CD4-positive, alpha-beta T cell treated with Interleukin-17A for 4 hours (primary cell): ENCODE results near the gene PITPNC1.
A peak's percentile ranks its signal among the peaks of the same experiment; 100 is the strongest.
"Not testable (repeated sequence)": the region's sequence is repeated elsewhere in the genome, so short reads cannot be mapped to it uniquely, and the experiment has no call there.

ENCODE experiments used
- DNase-seq: peaks from one replicate; pipeline ENCODE4 v3.0.0-alpha.2; 2020; ENCODE audit warnings: mixed read lengths

The PITPNC1 gene

GRCh38 chr17:67401598-67402504 is 24.8 kb downstream of the PITPNC1 start:
- no peak for DNase-seq

GRCh38 chr17:67403065-67403464 is 26.0 kb downstream of the PITPNC1 start:
- no peak for DNase-seq

GRCh38 chr17:67403483-67403882 is 26.4 kb downstream of the PITPNC1 start:
- no peak for DNase-seq

- DNase-seq: not testable (repeated sequence)
Measured at GRCh38 chr17:67408455-67408830, 31.4 kb downstream of the PITPNC1 start.

- DNase-seq: no peak
Measured at GRCh38 chr17:67411397-67411796, 34.3 kb downstream of the PITPNC1 start.

GRCh38 chr17:67412032-67412431 is 35.0 kb downstream of the PITPNC1 start:
- DNase-seq: no peak

- DNase-seq: no peak
Measured at GRCh38 chr17:67412941-67413340, 35.9 kb downstream of the PITPNC1 start.

- no peak for DNase-seq
Measured at GRCh38 chr17:67413388-67413787, 36.3 kb downstream of the PITPNC1 start.

GRCh38 chr17:67414130-67414529 is 37.0 kb downstream of the PITPNC1 start:
- DNase-seq: no peak

GRCh38 chr17:67414559-67414958 is 37.5 kb downstream of the PITPNC1 start:
- no peak for DNase-seq

GRCh38 chr17:67415291-67415690 is 38.2 kb downstream of the PITPNC1 start:
- DNase-seq: no peak

GRCh38 chr17:67417507-67417906 is 40.4 kb downstream of the PITPNC1 start:
- DNase-seq: no peak

GRCh38 chr17:67420994-67421393 is 43.9 kb downstream of the PITPNC1 start:
- DNase-seq: no peak

- peak; percentile 66 for DNase-seq
Measured at GRCh38 chr17:67421869-67422273, 44.8 kb downstream of the PITPNC1 start.

GRCh38 chr17:67422296-67422695 is 45.2 kb downstream of the PITPNC1 start:
- DNase-seq: peak; percentile 71

GRCh38 chr17:67422897-67423296 is 45.8 kb downstream of the PITPNC1 start:
- DNase-seq: no peak

- DNase-seq: no peak
Measured at GRCh38 chr17:67425571-67426160, 48.6 kb downstream of the PITPNC1 start.

GRCh38 chr17:67427424-67427823 is 50.3 kb downstream of the PITPNC1 start:
- DNase-seq: no peak

GRCh38 chr17:67430515-67430914 is 53.4 kb downstream of the PITPNC1 start:
- not testable (repeated sequence) for DNase-seq

- DNase-seq: no peak
Measured at GRCh38 chr17:67431249-67432015, 54.4 kb downstream of the PITPNC1 start.

- DNase-seq: peak; percentile 26
Measured at GRCh38 chr17:67433248-67433924, 56.3 kb downstream of the PITPNC1 start.

GRCh38 chr17:67434061-67434525 is 57.0 kb downstream of the PITPNC1 start:
- DNase-seq: peak; percentile 75

- DNase-seq: peak; percentile 74
Measured at GRCh38 chr17:67435122-67435521, 58.0 kb downstream of the PITPNC1 start.
